Ureter (tissue), 1 donor: ENCODE data around the gene CSKMT. TPM values are rescaled to one million over a fixed set of nuclear protein-coding genes. Genes with fewer than 3 reads are reported as not detected.
A peak's percentile ranks its signal among the peaks of the same experiment; 100 is the strongest.
"Not testable (repeated sequence)": the region's sequence is repeated elsewhere in the genome, so short reads cannot be mapped to it uniquely, and the experiment has no call there.

ENCODE experiments used
- DNase-seq: peaks from one replicate; pipeline ENCODE4 v3.0.0-alpha.2; 2020; ENCODE audit warnings: low spot score
- total RNA-seq: library from RNA; stranded (reverse); gene quantifications from one replicate; pipeline ENCODE4 v1.2.4, GENCODE V29; 2023
- donor health status: DM: yes; HTN: yes; CAD: no.

The CSKMT gene
- total RNA-seq, 1 donor from 2014 or later: 20.7 TPM

- peak; percentile 85 for DNase-seq
Measured at GRCh38 chr11:62689421-62690183, 24.5 kb downstream of the CSKMT start, which contains the start of gene LRRN4CL. LRRN4CL (minus strand) TSS chr11:62689530; CDS start chr11:62688508, 1,022 bp downstream.

DNA sequence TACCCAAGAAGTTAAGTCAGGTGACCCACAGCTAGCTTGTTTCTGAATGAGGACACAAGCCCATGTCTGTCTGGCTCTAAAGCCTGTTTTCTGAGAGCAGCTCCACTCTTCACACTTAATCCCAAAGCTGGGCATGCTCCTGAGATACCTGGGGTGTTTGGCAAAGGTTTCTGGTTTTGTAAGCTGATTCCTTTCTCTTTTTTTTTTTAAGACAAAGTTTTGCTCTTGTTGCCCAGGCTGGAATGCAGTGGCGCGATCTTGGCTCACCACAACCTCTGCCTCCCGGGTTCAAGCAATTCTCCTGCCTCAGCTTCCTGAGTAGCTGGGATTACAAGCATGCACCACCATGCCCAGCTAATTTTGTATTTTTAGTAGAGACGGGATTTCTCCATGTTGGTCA, 28.5 kb downstream of the CSKMT start:
- not testable (repeated sequence) for DNase-seq

DNA sequence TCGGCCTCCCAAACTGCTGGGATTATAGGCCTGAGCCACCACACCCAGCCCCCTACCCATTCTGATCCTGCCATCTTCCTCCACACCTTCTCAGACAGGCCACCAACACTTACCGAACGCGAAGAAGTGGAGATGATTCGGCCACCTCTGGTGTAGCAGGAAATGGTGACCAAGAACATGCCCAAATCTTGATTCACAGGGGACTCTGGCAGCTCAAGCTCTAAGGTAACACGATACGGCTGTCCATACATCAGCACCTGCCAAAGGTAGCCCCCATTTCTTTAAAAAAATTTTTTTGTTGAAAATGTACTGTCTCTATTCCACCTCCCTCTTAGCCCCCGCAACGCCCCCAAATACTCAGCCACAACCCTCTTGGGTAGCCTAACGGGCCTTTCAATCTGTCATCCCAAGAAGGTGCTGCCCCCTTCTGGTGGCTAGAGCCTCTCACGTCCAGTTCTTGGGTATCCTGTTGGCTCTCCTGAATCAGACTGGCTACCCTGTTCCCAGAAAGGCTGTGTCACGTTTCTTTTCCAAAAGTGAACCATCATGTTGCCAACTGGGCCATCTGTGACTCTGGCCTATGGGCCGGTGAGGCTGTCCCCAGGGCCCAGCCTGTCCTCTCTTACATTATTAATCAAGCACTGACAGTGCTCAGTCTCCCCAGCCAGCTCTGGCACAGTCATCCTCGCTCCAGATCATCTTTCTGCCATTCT, 29.5 kb downstream of the CSKMT start:
- DNase-seq: peak; percentile 82

GRCh38 chr11:62702246-62702645, 37.1 kb downstream of the CSKMT start:
- no peak for DNase-seq

DNA sequence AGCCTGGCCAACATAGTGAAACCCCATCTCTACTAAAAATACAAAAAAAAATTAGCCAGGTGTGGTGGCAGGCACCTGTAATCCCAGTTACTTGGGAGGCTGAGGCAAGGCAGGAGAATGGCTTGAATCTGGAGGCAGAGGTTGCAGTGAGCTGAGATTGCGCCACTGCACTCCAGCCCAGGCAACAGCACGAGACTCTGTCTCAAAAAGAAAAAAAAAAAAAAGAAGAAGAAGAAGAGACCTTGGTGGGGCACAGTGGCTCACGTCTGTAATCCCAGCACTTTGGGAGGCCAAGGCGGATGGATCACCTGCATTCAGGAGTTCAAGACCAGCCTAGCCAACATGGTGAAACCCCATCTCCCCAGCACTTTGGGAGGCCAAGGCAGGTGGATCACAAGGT, 38.8 kb downstream of the CSKMT start:
- DNase-seq: not testable (repeated sequence)

DNA sequence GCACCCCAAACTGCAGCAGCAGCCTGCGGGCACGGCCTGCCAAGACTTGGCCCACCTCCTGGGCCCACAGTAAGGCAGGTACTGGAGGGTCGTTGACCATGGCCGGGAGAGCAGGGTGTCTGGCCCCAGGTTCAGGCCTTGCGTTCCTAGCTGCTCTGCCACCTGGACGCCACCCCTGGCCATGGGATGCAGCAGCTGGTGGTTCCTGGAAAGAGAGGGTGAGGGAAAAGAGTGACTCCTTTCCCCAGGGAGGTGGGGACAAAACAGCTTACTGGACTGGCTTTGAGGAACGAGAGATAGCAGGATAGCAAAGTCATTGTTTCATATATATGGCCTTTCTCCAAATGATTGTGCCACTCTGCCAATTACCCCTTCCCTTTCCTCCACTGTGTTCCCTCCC, 40.3 kb downstream of the CSKMT start:
- DNase-seq: no peak

DNA sequence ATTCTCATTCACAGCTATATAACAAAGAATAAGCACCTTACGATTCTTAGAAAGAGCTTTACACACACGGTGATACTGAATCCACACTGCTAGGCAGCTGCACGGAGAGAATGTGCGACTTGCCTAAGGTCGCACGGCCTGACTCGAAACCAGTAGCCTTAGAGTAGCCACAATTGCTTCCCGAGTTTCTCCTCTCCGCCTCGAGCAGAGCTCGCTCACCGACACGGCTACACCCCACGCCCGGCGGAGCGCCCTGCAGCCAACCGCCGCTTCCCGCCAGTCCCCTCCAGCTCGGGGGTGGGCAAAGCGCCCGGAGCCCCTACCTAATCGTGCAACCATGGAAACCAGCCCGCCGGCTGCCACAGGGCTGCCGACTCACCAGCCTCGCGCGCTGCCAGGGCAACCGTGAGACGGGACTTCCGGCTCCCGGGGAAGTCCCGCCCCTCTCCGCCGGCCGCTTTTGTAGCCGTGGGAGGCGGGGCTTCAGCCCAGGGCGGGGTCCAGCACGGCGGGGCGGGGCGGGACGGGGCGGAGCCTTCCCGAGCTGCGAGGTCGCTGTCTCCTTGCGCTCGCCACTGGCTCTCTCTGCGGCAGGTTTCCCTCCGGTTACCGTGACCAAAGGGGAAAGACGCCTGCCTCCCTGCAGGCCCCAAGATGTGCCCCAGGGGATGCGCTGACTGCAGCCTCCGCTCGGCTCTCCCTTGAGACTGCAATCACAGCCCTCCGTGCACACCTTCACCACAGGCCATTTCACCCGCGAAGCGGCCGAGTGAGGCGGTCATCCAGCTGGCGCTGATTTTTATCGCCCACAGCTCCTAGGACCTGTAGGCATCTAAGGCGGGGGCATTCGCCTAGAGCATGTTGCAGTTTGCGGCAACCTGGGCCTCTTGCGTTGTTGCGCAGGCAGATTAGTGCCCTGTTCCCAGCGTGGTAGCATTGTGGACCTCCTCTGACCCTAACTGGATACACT, 41.1 kb downstream of the CSKMT start:
- DNase-seq: peak; percentile 95

DNA sequence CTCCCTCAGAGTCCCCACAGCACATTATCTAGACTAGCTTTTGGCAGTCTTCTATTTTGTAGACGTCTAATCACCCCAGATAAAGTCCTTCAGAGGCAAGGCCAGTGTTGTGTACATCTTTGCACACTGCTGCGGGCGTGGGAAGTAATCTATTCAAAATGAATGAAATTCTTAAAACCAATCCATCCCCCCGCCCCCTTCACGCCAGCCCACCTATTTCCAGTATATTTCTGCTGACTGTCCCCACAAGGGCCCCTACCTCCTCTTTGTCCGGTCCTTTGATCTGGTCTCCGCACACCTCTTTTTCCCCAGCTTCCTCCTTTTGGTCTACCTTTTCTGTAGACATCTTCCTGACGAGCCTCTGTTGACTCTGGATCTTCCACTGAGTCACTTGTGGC, 41.7 kb downstream of the CSKMT start:
- no peak for DNase-seq

- DNase-seq: no peak
Measured at GRCh38 chr11:62707277-62707861, 42.3 kb downstream of the CSKMT start, which contains the start of the genes BSCL2 and GNG3. BSCL2 (minus strand) TSS chr11:62707424; CDS start chr11:62707195, 229 bp downstream. GNG3 (plus strand) TSS chr11:62707676; CDS start chr11:62708296, 620 bp downstream.

DNA sequence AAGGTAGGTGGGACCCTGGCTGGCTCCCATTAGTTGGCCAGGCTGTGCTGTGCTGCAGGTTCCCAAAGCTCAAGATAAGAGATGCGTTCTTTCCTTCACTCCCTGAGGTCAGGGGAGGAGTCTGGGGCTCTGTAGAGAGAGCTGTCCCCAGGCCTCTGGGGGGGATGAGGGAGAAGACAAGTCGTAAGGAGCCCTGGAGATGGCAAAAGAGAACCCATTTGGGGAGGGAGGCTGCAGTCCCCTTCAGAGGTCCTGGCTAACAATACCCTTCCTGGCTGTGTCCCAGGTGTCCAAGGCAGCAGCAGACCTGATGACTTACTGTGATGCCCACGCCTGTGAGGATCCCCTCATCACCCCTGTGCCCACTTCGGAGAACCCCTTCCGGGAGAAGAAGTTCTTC, 43.3 kb downstream of the CSKMT start:
- DNase-seq: no peak

GRCh38 chr11:62708793-62709192, 43.7 kb downstream of the CSKMT start:
- DNase-seq: peak; percentile 56

- peak; percentile 99 for DNase-seq
Measured at GRCh38 chr11:62709247-62710000, 44.3 kb downstream of the CSKMT start.

GRCh38 chr11:62710001-62710345, 44.9 kb downstream of the CSKMT start:
- no peak for DNase-seq

GRCh38 chr11:62712276-62712812, 47.2 kb downstream of the CSKMT start:
- DNase-seq: no peak

DNA sequence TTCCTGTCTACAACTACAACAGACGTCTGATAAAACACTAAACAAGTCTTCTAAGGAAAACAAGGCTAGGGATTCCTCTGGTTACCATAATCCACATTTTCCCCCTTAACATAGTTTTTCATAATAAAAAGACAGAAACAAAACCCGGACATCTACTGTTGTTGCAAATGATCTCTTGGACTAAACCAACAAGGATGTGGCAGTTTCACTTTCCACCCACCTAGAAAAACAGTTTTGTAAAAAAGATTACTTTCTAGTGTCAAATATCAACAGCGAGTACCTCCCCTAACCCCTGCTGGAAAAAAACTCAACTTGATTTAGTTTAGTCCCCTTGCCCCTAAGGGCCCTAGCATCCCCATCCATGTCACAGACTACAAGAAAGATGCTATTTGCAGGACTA, 47.7 kb downstream of the CSKMT start:
- no peak for DNase-seq

DNA sequence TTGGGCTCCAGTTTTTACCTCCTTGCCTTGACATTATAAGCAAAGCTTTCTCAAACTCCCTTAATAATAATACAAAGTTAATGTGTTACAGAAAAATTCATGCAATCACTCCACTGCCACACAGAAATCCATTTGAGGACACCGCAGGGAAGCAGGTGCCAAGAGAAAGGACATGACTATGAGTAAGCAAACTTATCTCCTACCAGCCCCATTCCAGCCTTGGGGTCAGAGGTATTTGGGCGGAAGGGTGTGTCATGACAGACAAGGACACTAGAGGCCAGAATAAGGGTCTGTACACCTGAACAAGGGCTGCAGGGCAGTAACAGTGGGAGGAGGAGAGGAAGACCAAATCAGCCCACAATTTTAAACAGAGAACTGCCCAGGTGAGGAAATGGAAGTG, 48.2 kb downstream of the CSKMT start:
- DNase-seq: no peak

DNA sequence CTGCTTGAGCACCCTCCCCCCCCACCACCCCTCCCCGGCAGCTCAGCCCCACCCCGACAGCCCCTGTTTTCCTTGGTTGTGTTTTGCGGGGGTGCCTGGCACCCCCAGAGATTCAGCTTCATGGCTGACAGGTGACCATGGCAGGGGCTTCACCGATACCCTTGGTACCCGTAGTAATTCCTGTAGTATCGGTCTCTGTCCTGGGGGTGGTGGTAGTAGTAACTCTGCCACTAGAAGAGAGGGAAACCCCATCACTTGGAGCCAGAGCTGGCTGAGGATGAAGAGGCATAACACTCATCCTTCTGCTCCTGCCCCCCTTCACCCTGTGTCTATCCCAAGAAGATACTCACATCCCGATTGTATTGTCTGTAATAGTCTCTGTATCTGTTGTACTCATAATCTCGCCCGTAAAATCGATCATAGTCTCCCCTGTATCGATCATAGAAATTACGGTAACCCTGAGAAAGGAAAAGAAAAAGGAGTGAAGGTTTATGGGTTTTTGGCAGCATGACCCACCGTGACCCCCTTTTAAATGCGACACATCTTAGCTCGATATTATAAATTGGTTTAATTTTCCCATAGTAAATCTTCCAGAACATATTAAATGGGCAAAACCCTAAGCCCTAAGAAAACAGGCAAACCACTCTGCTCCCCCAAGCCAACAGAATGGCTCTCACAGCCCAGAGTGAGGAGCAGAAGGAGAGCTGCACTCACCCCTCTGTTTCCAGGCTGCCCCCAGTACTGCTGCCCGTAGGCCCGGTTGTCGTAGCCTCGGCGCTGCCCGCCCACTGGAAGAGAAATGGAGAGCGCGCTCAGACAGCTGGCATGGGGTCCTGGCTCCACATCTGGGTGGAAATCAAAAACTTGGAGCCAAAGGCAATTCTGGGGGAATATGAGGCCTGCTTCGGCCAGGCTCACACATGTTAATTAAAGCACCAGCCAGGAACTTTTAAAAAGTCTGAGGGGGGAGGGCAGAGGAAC, 50.3 kb downstream of the CSKMT start:
- no peak for DNase-seq

GRCh38 chr11:62716206-62716605, 51.1 kb downstream of the CSKMT start:
- DNase-seq: no peak

DNA sequence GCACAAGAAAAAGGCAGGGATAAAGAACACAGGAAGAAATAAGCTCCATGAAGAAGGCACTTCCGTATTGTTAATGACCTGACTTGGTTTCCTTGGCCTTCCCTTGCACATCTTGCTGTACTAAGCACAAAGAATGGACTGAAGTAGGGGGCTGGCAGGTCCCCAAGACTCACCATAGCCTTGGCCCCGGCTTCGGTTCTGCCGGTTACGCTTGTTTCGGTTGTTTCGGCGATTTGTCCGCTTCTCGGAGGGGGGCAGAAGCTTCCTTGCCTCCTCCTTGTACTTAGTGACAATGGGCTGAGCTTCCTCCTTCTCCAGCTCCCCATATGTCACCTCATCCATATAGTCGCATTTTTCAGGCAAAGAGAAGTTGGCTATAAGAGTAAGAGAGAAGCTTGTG, 51.7 kb downstream of the CSKMT start:
- no peak for DNase-seq
